H9 (cell line): ENCODE results near the gene ZFYVE27. TPM values are rescaled to one million over a fixed set of nuclear protein-coding genes. Genes with fewer than 3 reads are reported as not detected.

Experiments
- DNase-seq: peaks from one replicate; pipeline ENCODE4 v3.0.0-alpha.2; 2017
- H2AFZ ChIP-seq: one replicate; pipeline ENCODE4 v1.6.1; 2013; ENCODE audit warnings: mild to moderate bottlenecking, low read length, control low read depth, moderate library complexity
- H2AK5ac ChIP-seq: 2 replicates; pipeline ENCODE4 v1.6.1; 2013; ENCODE audit warnings: low read length, control low read depth, mixed read lengths; ENCODE audit not compliant: insufficient read length
- H2BK120ac ChIP-seq: one replicate; pipeline ENCODE4 v1.6.1; 2013; ENCODE audit warnings: low read depth, mild to moderate bottlenecking, low read length, control low read depth, inconsistent platforms; ENCODE audit not compliant: poor library complexity, severe bottlenecking
- H2BK12ac ChIP-seq: 2 replicates; pipeline ENCODE4 v1.6.1; 2013; ENCODE audit warnings: low read length, control low read depth, mixed read lengths, low read depth; ENCODE audit not compliant: insufficient read length
- H2BK15ac ChIP-seq: 2 replicates; pipeline ENCODE4 v1.6.1; 2013; ENCODE audit warnings: low read depth, low read length, control low read depth
- H2BK20ac ChIP-seq: one replicate; pipeline ENCODE4 v1.6.1; 2013; ENCODE audit warnings: low read depth, mild to moderate bottlenecking, low read length, control low read depth, inconsistent platforms; ENCODE audit not compliant: poor library complexity, severe bottlenecking
- H2BK5ac ChIP-seq: 2 replicates; pipeline ENCODE4 v1.6.1; 2013; ENCODE audit warnings: low read length, control low read depth, mixed read lengths; ENCODE audit not compliant: insufficient read length
- H3K14ac ChIP-seq: 2 replicates; pipeline ENCODE4 v1.6.1; 2013; ENCODE audit warnings: low read length, control low read depth; ENCODE audit not compliant: insufficient read depth
- H3K18ac ChIP-seq: 2 replicates; pipeline ENCODE4 v1.6.1; 2013; ENCODE audit warnings: low read depth, mild to moderate bottlenecking, mixed read lengths, low read length, control low read depth; ENCODE audit not compliant: insufficient read length
- H3K23ac ChIP-seq: 2 replicates; pipeline ENCODE4 v1.6.1; 2013; ENCODE audit warnings: low read length, control low read depth, mixed read lengths, low read depth; ENCODE audit not compliant: insufficient read length
- H3K23me2 ChIP-seq: 2 replicates; pipeline ENCODE4 v1.6.1; 2013; ENCODE audit warnings: low read depth, mild to moderate bottlenecking, mixed read lengths, low read length, control low read depth; ENCODE audit not compliant: insufficient read length, poor library complexity, severe bottlenecking
- H3K27ac ChIP-seq: 2 replicates; pipeline ENCODE4 v1.5.1; 2013; ENCODE audit warnings: low read length, control low read depth, mixed read lengths, low read depth; ENCODE audit not compliant: insufficient read length
- H3K27me3 ChIP-seq: 2 replicates; pipeline ENCODE4 v1.6.1; 2013; ENCODE audit warnings: low read length, control low read depth, inconsistent platforms; ENCODE audit not compliant: insufficient read depth
- H3K4ac ChIP-seq: 2 replicates; pipeline ENCODE4 v1.6.1; 2013; ENCODE audit warnings: low read depth, mild to moderate bottlenecking, control low read depth, inconsistent platforms, low read length, moderate library complexity
- H3K4me1 ChIP-seq: 2 replicates; pipeline ENCODE4 v1.6.1; 2013; ENCODE audit warnings: low read length, control low read depth, inconsistent platforms; ENCODE audit not compliant: insufficient read depth
- H3K4me2 ChIP-seq: 2 replicates; pipeline ENCODE4 v1.6.1; 2013; ENCODE audit warnings: low read length, control low read depth, mixed read lengths; ENCODE audit not compliant: insufficient read length, insufficient read depth
- H3K56ac ChIP-seq: 2 replicates; pipeline ENCODE4 v1.6.1; 2013; ENCODE audit warnings: low read depth, mild to moderate bottlenecking, mixed read lengths, low read length, control low read depth; ENCODE audit not compliant: insufficient read length
- H3K79me1 ChIP-seq: 2 replicates; pipeline ENCODE4 v1.6.1; 2013; ENCODE audit warnings: low read depth, mild to moderate bottlenecking, moderate library complexity, low read length, control low read depth, inconsistent platforms; ENCODE audit not compliant: insufficient read depth, poor library complexity, severe bottlenecking
- H3K79me2 ChIP-seq: 2 replicates; pipeline ENCODE4 v1.6.1; 2013; ENCODE audit warnings: low read length, control low read depth, inconsistent platforms; ENCODE audit not compliant: insufficient read depth
- H3K9ac ChIP-seq: 2 replicates; pipeline ENCODE4 v1.6.1; 2013; ENCODE audit warnings: low read length, control low read depth, mixed read lengths; ENCODE audit not compliant: insufficient read length; ENCODE audit errors: extremely low read depth
- H3K9me3 ChIP-seq: one replicate; pipeline ENCODE4 v1.6.1; 2013; ENCODE audit warnings: low read depth, low read length, inconsistent platforms; ENCODE audit not compliant: control insufficient read depth
- H3T11ph ChIP-seq: one replicate; pipeline ENCODE4 v1.6.1; 2013; ENCODE audit warnings: mild to moderate bottlenecking, low read length, control low read depth, inconsistent platforms
- H4K20me1 ChIP-seq: one replicate; pipeline ENCODE4 v1.6.1; 2013; ENCODE audit not compliant: control insufficient read depth, insufficient read length, insufficient read depth
- H4K5ac ChIP-seq: 2 replicates; pipeline ENCODE4 v1.6.1; 2013; ENCODE audit warnings: low read depth, mild to moderate bottlenecking, mixed read lengths, low read length, control low read depth; ENCODE audit not compliant: insufficient read length
- H4K8ac ChIP-seq: replicated peaks from 2 replicates; pipeline ENCODE4 v1.6.1; 2013; ENCODE audit warnings: low read length, control low read depth, mixed read lengths, low read depth; ENCODE audit not compliant: insufficient read length
- H4K91ac ChIP-seq: 2 replicates; pipeline ENCODE4 v1.6.1; 2013; ENCODE audit warnings: low read depth, mild to moderate bottlenecking, moderate library complexity, mixed read lengths, low read length, control low read depth; ENCODE audit not compliant: insufficient read length
- H3K27ac Mint-ChIP-seq, 3 experiments: 2 replicates in 2 of 3; 3 replicates in 1 of 3; pipeline ENCODE4 v1.8.0; 2020 to 2021; ENCODE audit warnings: mixed read lengths in 3 of 3, mild to moderate bottlenecking in 1 of 3, moderate library complexity in 1 of 3
- H3K27me3 Mint-ChIP-seq: 2 replicates; pipeline ENCODE4 v1.8.0; 2021; ENCODE audit warnings: low read depth, mild to moderate bottlenecking, moderate library complexity, mixed read lengths
- H3K36me3 Mint-ChIP-seq, 3 experiments: 2 replicates in 2 of 3; 3 replicates in 1 of 3; pipeline ENCODE4 v1.8.0; 2020 to 2021; ENCODE audit warnings: low read depth in 3 of 3, mixed read lengths in 3 of 3; ENCODE audit not compliant: insufficient read depth in 1 of 3
- H3K4me1 Mint-ChIP-seq, 2 experiments: 2 replicates each; pipeline ENCODE4 v1.8.0; 2020; ENCODE audit warnings: mixed read lengths in 2 of 2
- H3K4me3 Mint-ChIP-seq, 2 experiments: 2 replicates in 1 of 2; 3 replicates in 1 of 2; pipeline ENCODE4 v1.8.0; 2020 to 2021; ENCODE audit warnings: mild to moderate bottlenecking in 2 of 2, mixed read lengths in 2 of 2, moderate library complexity in 1 of 2
- H3K9me3 Mint-ChIP-seq, 2 experiments: 2 replicates in 1 of 2; 3 replicates in 1 of 2; pipeline ENCODE4 v1.8.0; 2020; ENCODE audit warnings: mild to moderate bottlenecking in 2 of 2, mixed read lengths in 2 of 2, moderate library complexity in 1 of 2
- CTCF ChIP-seq: fragments of 200-600 bp; sonication (generic); conservative IDR thresholded peaks from 3 replicates; pipeline ENCODE4 v1.8.0; 2021; ENCODE audit warnings: antibody characterized with exemption, mild to moderate bottlenecking
- WGBS: extraction: QIAGEN DNeasy Blood & Tissue Kit; methylation state at CpG from one replicate; pipeline ENCODE4 v1.1.7; 2013; ENCODE audit warnings: missing lambda C conversion rate, low lambda C conversion rate, mixed read lengths; ENCODE audit not compliant: insufficient read length; ENCODE audit errors: extremely low coverage; 5-methylcytosine and 5-hydroxymethylcytosine counted together
- total RNA-seq: library from RNA; stranded (reverse); gene quantifications from 2 replicates; pipeline ENCODE4 v1.2.1, GENCODE V29; 2021

Gene ZFYVE27
- total RNA-seq, 1 experiment from 2014 or later: 33.2 TPM

GRCh38 chr10:97736403-97736901, 476 bp upstream of the ZFYVE27 start:
- no peak overlapping the region for H4K8ac ChIP-seq
- H2BK15ac ChIP-seq: no peak overlapping the region
- H2BK20ac ChIP-seq: no peak overlapping the region
- H3K9ac ChIP-seq: no peak overlapping the region
- H4K91ac ChIP-seq: no peak overlapping the region
- H2AK5ac ChIP-seq: no peak overlapping the region
- H3K56ac ChIP-seq: no peak overlapping the region
- no peak overlapping the region for H3K27ac ChIP-seq
- no peak for TF ChIP-seq CTCF
- H3K4me1 ChIP-seq: no peaks in the 10 kb centered on the region
- Mint-ChIP-seq H3K4me1 (peaks cover 8 to 11% of the 10 kb centered on the region in 2 experiments), H3K27ac (no peak overlapping the region), H3K4me3 (peak overlapping the region; percentile 81 to 96; a peak in 4 of 5 replicates), H3K27me3 (peaks cover 33% of the 10 kb centered on the region), H3K9me3 (peaks cover 15 to 16% of the 10 kb centered on the region in 2 experiments), H3K36me3 (peaks cover 21 to 43% (median 39%) of the 10 kb centered on the region in 3 experiments)
- no peak overlapping the region for H2BK12ac ChIP-seq
- H3K4ac ChIP-seq: no peak overlapping the region
- no peak overlapping the region for H3K4me2 ChIP-seq
- no peak overlapping the region for H2BK5ac ChIP-seq
- H3K23ac ChIP-seq: no peak overlapping the region
- H2AFZ ChIP-seq: no peak overlapping the region
- H4K5ac ChIP-seq: peak overlapping the region; percentile 2
- H3K23me2 ChIP-seq: peaks cover 7% of the 10 kb centered on the region
- DNase-seq: no peak
- H3T11ph ChIP-seq: no peak overlapping the region
- no CpG with 5 or more reads among the region's 13 CpGs for WGBS
- H4K20me1 ChIP-seq: no peaks in the 10 kb centered on the region
- no peak overlapping the region; the same call in 1 of the 2 replicates for H3K14ac ChIP-seq
- H3K9me3 ChIP-seq: peaks cover 4% of the 10 kb centered on the region
- H3K27me3 ChIP-seq: peaks cover 17% of the 10 kb centered on the region; the same call in 1 of the 2 replicates
- H3K79me1 ChIP-seq: peaks cover 7% of the 10 kb centered on the region
- H3K79me2 ChIP-seq: peaks cover 5% of the 10 kb centered on the region; the same call in 1 of the 2 replicates
- H2BK120ac ChIP-seq: no peak overlapping the region
- H3K18ac ChIP-seq: peak overlapping the region; percentile 12
